GM19099 (cell line): ENCODE results near the gene GABRE.

ENCODE experiments used
- POLR2A ChIP-seq: IDR thresholded peaks from 3 replicates; pipeline ENCODE4 v1.6.1; 2011; ENCODE audit warnings: low read depth; ENCODE audit not compliant: insufficient read length; ENCODE audit errors: extremely low read depth

GABRE gene

DNA sequence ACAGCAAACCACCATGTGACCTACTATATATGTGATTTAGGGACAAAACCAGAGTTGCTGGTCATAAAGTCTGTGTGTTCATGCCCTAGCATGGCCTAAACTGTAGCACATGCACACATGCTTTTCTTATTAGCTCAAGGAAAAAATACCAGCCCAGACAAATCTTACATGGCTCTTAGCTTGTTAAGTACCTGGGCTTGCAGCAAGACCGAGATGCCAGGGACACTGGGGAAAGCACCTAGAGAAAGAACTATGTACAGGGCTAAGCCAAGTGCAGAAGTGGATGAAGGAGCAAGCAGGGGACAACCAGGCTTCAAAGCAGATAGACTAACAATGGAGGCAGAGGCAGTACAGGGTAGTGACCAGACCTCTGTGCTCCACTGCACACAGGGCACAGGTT lies 3.4 kb upstream of the GABRE start:
- no peak for TF ChIP-seq POLR2A

DNA sequence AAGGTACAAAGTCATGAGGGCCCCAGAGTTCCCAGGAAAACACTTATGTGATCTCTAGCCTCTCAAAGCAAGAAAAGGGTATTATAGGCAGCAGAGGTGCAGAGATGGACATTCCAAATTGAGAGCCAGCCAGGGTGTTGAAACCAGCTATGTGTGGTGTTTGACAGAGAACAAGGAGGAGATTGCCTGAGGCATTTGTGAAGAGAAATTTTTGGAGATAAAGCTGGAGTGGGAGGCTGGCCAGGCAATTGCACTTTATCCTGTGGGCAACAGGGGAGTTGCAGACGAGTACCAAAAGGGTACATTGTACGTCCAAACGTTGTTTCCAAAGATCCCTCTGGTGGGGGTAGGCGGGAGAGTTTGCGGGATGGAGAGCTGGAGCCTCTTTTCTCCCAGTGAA lies 2.5 kb upstream of the GABRE start:
- no peak for TF ChIP-seq POLR2A

DNA sequence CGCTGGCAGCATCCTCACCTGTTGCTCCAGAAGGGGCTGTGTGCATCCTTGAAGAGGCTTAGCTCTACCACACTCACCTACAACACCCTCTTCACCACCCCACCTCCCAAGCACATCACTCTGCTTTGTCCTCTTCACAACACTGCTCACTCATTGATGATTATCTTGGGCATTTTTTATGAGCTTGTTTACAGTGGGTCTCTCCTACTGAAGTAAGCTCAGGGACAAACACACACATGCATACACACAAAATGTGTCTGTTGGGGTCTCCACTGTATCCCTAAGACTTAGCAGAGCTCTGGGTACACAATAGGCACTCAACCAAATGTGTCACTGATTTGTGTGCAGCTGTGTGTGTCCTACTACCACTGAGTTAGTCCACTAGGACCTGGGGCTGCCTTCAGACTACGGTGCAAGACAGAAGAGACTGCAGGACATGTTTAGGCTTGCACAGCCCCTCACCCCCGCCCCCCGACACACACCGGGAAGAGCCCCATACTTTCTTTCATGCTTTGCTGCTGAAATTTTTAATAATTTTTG lies 1.3 kb upstream of the GABRE start:
- no peak for TF ChIP-seq POLR2A

DNA sequence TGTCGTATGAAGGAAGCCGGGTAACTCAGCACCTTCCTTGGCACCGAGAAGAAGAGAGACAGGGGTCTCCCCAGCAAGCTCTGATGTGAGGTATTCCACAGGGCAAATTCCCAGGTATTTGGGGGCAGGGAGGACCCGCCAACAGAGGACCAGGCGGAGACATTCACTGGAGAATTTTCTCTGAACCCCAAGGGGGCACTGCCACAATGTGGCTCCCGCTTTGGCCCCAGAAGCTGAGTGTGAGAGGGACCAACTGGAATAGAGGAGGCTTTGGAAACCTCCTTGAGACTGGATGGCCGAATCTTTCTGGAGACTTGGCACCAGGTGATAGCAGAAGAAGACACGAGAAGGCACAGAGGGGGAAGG lies 735 bp upstream of the GABRE start:
- TF ChIP-seq POLR2A: no peak

DNA sequence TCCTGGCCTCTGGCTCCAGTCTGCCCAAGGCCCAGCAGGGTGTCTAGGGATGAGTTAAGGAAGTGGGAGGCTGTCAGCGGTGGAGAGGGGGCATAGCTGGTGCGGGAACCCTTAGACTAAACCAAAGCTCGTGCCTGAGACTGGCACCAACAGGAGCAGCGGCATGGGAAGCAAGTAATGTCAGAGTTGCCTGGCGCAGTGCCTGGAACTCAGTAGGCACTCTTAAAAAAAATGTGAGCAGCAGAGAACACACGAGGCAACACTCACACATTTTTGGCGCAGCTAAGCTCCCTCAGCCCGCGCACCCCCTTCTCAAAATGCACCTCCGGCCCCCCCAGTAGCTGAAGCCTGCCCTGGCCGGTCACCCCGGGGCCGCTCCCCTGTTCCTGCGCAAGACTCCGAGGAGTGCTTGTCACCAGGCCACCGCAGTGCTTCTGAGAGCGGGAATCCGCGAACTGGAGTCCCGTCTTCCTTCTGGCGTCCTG lies 583 bp downstream of the GABRE start:
- TF ChIP-seq POLR2A: no peak

DNA sequence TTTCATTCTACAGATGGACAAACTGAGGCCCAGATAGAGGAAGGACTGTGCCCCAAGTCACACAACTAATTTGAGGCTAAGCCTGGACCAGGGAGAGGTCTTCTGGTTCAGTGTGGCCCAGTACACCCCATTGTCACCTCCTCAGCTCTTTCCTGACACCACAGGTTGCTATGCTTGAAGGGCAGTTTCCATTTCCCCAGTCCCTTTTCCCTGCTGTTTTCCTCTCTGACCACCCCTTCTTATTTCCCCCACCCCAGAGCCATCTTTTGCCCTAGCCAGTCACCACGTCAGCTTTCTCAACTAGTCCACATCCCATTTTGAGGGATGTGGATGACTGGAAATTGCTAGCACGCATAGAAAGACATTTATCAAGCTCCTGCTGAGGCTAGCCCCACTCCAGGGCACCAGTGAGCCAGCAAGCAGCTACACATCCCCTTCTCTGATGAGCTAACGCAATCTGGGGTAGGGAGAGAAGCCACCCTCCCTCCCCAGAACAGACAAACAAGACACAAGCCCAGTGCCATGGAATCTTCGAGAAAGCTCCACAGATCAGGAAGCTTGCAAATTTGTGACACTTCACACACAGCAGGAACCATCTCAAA lies 1.3 kb downstream of the GABRE start:
- no peak for TF ChIP-seq POLR2A

DNA sequence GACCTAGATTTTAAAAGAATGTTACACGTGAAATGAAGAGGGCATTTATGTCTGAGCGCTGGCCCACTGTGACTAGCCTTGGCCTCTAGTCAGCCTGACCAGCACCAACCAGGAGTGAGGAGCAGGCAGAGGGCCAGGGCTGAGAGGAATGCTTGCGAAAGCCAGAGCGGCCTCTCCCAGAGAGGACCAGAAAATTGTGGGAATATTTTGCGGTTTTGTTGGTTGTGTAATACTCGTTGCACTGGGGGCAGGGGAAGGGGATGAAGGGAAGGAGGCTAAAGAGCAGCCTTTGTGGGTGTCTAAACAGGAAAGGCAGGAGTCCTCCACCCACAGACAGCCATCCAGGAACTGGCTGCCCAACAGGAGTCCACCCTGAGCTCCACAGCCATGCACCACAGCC lies 3.8 kb downstream of the GABRE start:
- TF ChIP-seq POLR2A: no peak

DNA sequence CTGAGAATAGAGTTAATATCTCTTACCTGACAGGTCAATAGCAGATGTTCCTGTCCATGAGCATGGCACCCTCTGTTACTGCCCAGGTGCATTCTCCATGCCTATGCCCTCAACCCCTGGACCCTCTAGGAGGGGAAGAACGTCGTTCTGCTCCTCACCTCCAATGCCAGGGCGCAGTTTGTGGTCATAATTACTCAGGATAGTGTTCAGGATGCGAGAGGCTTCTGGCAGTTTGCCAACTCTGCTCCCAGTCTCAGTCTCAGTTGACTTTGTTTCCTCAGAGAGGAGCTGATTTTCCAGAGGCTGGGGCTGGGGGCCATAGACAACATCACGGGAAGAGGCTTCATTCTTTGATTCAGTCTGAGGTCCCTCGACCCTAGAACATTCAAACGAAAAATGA lies 4.4 kb downstream of the GABRE start:
- TF ChIP-seq POLR2A: no peak

DNA sequence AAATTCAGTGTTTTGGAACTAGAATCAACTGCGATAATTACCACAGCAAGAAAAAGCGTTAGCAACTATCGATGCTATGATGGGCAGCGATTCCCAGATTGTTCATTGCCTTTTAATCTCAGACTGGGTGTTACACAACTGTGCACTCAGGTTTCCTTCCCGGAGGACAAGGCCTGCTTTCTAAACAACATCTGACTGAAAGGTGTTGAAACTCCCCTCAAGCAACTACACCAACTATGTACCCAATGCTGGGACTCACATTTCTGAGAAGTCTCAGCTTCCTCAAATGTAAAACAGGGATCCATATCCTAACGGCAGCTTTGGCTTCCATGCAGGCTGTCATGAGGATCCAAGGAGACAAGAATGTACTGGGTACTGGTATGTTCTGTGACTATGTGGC lies 8.2 kb downstream of the GABRE start:
- TF ChIP-seq POLR2A: no peak

DNA sequence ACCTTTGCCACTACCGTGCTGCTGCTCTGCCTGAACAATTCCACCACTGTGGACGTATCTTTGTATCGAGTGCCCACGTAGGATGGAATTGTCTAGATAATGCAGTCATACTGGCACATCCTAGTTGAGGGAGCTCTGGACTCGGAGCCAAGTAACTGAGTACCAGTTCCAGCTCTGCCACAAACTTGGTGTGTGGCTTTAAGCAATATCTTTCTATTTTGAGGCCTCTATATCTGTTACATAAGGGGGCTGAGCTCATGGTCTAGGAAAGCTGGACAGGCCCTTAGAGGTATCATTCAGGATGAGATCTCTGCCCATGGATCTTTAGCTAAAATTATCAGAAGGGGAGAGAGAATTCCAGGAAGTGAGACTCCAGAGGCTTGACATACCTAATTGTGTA lies 12.4 kb downstream of the GABRE start:
- no peak for TF ChIP-seq POLR2A

DNA sequence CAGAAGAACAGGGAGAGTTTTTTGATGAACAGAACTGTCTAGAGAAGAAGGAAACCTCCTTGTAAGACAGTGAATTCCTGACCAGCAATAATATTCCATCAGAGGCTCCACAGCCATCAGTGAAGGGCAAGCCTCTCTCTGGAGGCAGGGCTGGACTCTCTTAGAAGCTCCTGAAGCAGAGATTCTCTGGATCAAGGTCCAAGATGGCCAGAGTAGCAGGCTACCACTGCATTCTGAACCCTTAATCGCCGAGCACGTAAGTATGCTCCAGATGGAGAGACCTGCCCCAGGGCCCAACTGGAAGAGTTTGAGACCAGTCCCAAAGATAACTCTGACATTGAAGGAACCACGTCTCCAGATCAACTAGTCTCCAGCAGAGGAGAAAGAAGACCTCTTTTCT lies 16.4 kb downstream of the GABRE start:
- TF ChIP-seq POLR2A: no peak

DNA sequence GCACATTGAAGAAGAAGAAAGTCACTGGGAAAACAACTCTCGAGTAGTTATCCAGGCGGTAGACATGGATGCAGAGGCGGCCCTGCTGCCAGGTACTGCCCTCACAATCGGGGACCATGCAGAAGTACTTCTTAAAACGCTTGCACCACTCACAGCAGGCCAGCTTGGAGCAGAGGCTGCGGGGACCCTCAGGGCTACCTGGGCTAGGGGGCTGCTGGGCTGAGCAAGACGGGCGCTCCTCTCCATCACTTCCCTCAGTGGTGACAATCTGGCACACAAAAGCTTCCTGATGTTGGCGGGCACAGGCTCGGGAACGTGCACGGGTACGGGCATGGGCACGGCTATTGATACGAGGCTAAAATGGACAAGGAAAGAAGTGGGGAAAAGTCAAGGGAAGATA lies 19.7 kb downstream of the GABRE start:
- TF ChIP-seq POLR2A: no peak

DNA sequence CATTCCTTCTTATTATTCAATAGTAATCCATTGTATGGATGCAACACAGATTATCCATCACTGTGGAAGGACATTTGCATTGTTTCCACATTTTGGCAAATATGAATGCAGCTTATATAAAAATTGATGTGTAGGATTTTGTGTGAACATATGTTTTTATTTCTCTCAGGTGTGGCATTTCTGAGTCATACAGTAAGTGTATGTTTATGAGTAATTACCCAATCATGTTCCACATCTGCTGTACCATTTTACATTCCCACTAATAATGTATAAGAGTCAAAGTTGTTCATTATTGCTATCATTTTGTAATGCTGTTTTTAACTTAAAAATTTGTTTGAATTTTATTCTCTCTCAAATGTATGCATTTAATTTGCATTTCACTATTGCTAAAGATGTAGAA lies 36.3 kb downstream of the GABRE start:
- TF ChIP-seq POLR2A: no peak

DNA sequence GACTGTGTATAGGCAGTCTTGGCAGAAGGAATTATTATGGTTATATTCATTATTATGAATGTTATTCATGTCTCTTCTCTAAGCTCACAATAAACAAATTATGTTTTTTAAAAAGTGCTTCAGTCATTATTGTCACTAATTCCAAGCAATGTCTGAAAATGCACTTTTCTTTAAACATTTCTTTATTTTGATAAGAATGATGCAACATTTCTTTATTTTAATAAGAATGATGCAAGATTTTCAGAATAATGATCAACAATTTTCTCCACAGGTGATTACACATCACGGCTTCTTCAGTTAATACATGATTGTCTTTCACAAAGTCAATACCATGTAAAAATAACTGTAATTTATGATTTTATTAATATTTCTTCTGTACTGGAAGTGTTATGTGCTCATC lies 39.1 kb downstream of the GABRE start:
- TF ChIP-seq POLR2A: no peak

DNA sequence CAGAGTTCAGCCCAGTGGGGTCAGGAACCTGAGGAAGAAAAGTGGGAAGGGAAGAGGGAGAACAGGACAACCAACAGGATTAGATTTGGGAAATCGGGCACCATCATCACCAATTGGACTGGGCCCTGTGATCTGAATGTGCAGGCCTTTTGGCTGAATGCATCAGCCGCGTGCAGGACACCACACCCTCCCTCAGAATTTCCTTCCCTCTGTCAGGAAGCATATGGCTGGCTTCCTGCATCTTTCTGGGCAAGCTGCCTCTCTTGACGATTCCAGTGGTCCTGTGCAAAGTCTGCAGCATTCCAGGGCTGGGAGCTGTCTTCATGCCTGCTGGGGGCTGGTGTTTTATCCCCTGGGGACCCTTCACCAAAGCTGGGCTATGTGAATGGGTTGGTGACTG lies 45.4 kb downstream of the GABRE start:
- TF ChIP-seq POLR2A: no peak

DNA sequence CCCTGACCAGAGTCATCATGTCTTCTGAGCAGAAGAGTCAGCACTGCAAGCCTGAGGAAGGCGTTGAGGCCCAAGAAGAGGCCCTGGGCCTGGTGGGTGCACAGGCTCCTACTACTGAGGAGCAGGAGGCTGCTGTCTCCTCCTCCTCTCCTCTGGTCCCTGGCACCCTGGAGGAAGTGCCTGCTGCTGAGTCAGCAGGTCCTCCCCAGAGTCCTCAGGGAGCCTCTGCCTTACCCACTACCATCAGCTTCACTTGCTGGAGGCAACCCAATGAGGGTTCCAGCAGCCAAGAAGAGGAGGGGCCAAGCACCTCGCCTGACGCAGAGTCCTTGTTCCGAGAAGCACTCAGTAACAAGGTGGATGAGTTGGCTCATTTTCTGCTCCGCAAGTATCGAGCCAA lies 50.8 kb downstream of the GABRE start:
- no peak for TF ChIP-seq POLR2A

DNA sequence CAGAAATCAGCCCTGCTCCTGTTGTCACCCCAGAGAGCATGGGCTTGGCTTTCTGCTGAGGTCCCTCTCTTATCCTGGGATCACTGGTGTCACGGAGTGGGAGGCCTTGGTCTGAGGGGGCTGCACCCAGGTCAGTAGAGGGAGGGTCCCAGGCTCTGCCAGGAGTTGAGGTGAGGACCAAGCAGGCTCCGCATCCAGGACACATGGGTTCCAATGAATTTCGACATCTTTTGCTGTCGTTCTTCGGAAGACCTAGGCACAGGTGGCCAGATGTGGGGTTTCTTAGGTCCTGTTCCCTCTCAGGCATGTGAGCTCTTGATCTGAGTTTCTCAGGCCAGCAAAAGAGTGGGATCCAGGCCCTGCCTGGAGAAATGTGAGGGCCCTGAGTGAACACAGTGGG lies 51.8 kb downstream of the GABRE start:
- no peak for TF ChIP-seq POLR2A
